ENCODE results near the gene REPIN1. TPM values are rescaled to one million over a fixed set of nuclear protein-coding genes. Genes with fewer than 3 reads are reported as not detected.

REPIN1 gene
- total RNA-seq, 1 experiment from 2014 or later: 106 TPM

GRCh38 chr7:150410131-150410530 is 41.5 kb downstream of the REPIN1 start:
- no peak overlapping the region for H3K27ac ChIP-seq (ENCODE audit: insufficient read length, low read depth, low read length)
- no peak overlapping the region for H2BK15ac ChIP-seq (ENCODE audit: low read depth, low read length)
- H2AK5ac ChIP-seq (ENCODE audit: insufficient read length, low read length): no peak overlapping the region
- no peak overlapping the region for H3K56ac ChIP-seq (ENCODE audit: insufficient read length, low read depth, low read length)
- no peak overlapping the region for H2BK12ac ChIP-seq (ENCODE audit: insufficient read length, low read depth, low read length)
- no CpG with 5 or more reads among the region's 7 CpGs for WGBS (ENCODE audit: extremely low coverage, insufficient read length, low lambda C conversion rate)
- H2AFZ ChIP-seq (ENCODE audit: low read length): no peak overlapping the region
- no peak overlapping the region for H2BK5ac ChIP-seq (ENCODE audit: insufficient read length, low read length)
- no peaks in the 10 kb centered on the region for H3K9me3 ChIP-seq (ENCODE audit: control insufficient read depth, low read depth, low read length)
- Mint-ChIP-seq H3K27me3 (ENCODE audit: low read depth) (no peaks in the 10 kb centered on the region; the same call in 1 of the 2 replicates), H3K27ac (no peak overlapping the region; a peak in 1 of 7 replicates), H3K4me3 (no peak overlapping the region), H3K36me3 (ENCODE audit: insufficient read depth in 1 of 3, low read depth in 3 of 3) (peaks cover 14 to 46% (median 44%) of the 10 kb centered on the region in 3 experiments), H3K9me3 (no peaks in the 10 kb centered on the region; a peak in 1 of 5 replicates), H3K4me1 (peaks cover 23 to 30% of the 10 kb centered on the region in 2 experiments)
- TF ChIP-seq, protein P1, sequence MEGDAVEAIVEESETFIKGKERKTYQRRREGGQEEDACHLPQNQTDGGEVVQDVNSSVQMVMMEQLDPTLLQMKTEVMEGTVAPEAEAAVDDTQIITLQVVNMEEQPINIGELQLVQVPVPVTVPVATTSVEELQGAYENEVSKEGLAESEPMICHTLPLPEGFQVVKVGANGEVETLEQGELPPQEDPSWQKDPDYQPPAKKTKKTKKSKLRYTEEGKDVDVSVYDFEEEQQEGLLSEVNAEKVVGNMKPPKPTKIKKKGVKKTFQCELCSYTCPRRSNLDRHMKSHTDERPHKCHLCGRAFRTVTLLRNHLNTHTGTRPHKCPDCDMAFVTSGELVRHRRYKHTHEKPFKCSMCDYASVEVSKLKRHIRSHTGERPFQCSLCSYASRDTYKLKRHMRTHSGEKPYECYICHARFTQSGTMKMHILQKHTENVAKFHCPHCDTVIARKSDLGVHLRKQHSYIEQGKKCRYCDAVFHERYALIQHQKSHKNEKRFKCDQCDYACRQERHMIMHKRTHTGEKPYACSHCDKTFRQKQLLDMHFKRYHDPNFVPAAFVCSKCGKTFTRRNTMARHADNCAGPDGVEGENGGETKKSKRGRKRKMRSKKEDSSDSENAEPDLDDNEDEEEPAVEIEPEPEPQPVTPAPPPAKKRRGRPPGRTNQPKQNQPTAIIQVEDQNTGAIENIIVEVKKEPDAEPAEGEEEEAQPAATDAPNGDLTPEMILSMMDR (conservative IDR thresholded peaks at IDR 0.05): no peak
- no peak overlapping the region for H3K23ac ChIP-seq (ENCODE audit: insufficient read length, low read depth, low read length)
- no peak overlapping the region for H4K5ac ChIP-seq (ENCODE audit: insufficient read length, low read depth, low read length)
- no peak for DNase-seq
- H2BK120ac ChIP-seq (ENCODE audit: low read depth, low read length, poor library complexity, severe bottlenecking): no peak overlapping the region
- no peaks in the 10 kb centered on the region for H3K79me2 ChIP-seq (ENCODE audit: insufficient read depth, low read length)
- no peak overlapping the region for H3K14ac ChIP-seq (ENCODE audit: insufficient read depth, low read length)
- H3K18ac ChIP-seq (ENCODE audit: insufficient read length, low read depth, low read length): no peak overlapping the region
- no peaks in the 10 kb centered on the region for H3K79me1 ChIP-seq (ENCODE audit: insufficient read depth, low read depth, low read length, poor library complexity, severe bottlenecking)
- H3K4me2 ChIP-seq (ENCODE audit: insufficient read depth, insufficient read length, low read length): no peak overlapping the region
- no peaks in the 10 kb centered on the region for H4K20me1 ChIP-seq (ENCODE audit: control insufficient read depth, insufficient read depth, insufficient read length)
- H3K23me2 ChIP-seq (ENCODE audit: insufficient read length, low read depth, low read length, poor library complexity, severe bottlenecking): peaks cover 3% of the 10 kb centered on the region
- no peak overlapping the region for H3K9ac ChIP-seq (ENCODE audit: extremely low read depth, insufficient read length, low read length)
- H2BK20ac ChIP-seq (ENCODE audit: low read depth, low read length, poor library complexity, severe bottlenecking): no peak overlapping the region
- no peak overlapping the region for H3T11ph ChIP-seq (ENCODE audit: low read length)
- no peak overlapping the region for H4K8ac ChIP-seq (replicated peaks; ENCODE audit: insufficient read length, low read depth, low read length)
- no peaks in the 10 kb centered on the region for H3K27me3 ChIP-seq (ENCODE audit: insufficient read depth, low read length)
- H3K4me1 ChIP-seq (ENCODE audit: insufficient read depth, low read length): peaks cover 5% of the 10 kb centered on the region; the same call in 1 of the 2 replicates
- no peak overlapping the region for H3K4ac ChIP-seq (ENCODE audit: low read depth, low read length)
- H4K91ac ChIP-seq (ENCODE audit: insufficient read length, low read depth, low read length): no peak overlapping the region

All from H9 (cell line).